ENCODE results near the gene PWP2.

- TF ChIP-seq CTCF (IDR thresholded peaks at IDR 0.05) (no peak), POLR2A (IDR thresholded peaks at IDR 0.05) (no peak)
These were observed 44.8 kb upstream of the PWP2 start for GRCh38 chr21:44062380-44062779.

All from body of pancreas (tissue), 4 donors.